Measurements from ENCODE around the gene RALGPS1. TPM values are rescaled to one million over a fixed set of nuclear protein-coding genes. Genes with fewer than 3 reads are reported as not detected.

The RALGPS1 gene
- total and polyA plus RNA-seq, 2 of the 8 experiments (the other 6 are each of a cell fraction or from before 2014, with no cell fraction given) = 20.0 to 23.5 TPM

DNA sequence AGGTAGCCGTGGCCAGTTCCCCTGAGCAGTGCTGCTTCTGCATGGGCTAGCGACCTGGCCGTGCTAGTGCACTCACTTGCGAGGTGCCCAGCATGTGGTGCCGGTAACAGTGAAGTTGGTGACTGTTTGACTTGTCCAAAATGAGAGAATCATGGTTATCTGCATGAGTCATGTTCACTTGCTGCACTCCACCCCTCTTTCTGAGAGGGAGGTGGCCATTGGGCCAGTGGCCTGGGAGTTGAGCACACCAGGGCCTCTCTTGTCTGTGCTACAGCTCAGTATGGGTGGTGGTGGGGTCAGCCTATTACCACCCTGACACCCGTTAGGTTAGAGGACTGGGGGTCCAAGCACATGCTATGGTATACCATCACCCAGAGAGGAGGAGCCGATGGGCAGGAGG lies 294.6 kb downstream of the RALGPS1 start (continued):
- TF ChIP-seq SP2 (IDR thresholded peaks at IDR 0.05; ENCODE audit: low read length) (no peak), NRF1 (IDR thresholded peaks at IDR 0.05; ENCODE audit: low read depth, low read length) (no peak)
- TF ChIP-seq, protein P1, sequence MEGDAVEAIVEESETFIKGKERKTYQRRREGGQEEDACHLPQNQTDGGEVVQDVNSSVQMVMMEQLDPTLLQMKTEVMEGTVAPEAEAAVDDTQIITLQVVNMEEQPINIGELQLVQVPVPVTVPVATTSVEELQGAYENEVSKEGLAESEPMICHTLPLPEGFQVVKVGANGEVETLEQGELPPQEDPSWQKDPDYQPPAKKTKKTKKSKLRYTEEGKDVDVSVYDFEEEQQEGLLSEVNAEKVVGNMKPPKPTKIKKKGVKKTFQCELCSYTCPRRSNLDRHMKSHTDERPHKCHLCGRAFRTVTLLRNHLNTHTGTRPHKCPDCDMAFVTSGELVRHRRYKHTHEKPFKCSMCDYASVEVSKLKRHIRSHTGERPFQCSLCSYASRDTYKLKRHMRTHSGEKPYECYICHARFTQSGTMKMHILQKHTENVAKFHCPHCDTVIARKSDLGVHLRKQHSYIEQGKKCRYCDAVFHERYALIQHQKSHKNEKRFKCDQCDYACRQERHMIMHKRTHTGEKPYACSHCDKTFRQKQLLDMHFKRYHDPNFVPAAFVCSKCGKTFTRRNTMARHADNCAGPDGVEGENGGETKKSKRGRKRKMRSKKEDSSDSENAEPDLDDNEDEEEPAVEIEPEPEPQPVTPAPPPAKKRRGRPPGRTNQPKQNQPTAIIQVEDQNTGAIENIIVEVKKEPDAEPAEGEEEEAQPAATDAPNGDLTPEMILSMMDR (IDR thresholded peaks at IDR 0.05; ENCODE audit: control extremely low read depth in 1 of 3, insufficient read depth in 1 of 3, low read depth in 1 of 3, low read length in 3 of 3) = no peak
- TF ChIP-seq, protein P2, sequence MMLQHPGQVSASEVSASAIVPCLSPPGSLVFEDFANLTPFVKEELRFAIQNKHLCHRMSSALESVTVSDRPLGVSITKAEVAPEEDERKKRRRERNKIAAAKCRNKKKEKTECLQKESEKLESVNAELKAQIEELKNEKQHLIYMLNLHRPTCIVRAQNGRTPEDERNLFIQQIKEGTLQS (IDR thresholded peaks at IDR 0.05; ENCODE audit: insufficient read depth, low read depth, low read length) = no peak

Data from H1 (cell line).